DLD1 (cell line): ENCODE results near the gene PTPRN2.
"Not testable (repeated sequence)": the region's sequence is repeated elsewhere in the genome, so short reads cannot be mapped to it uniquely, and the experiment has no call there.

Experiments used
- in situ Hi-C: cut with HindIII; loops from 2 replicates; pipeline ENCODE4 v1.10.0; 2017; ENCODE audit warnings: low sequenced_read_pairs

Gene PTPRN2

GRCh38 chr7:158536871-158537515 is 50.6 kb downstream of the PTPRN2 start:
- in situ Hi-C loops, result no loop called here

GRCh38 chr7:158535079-158535478 is 52.5 kb downstream of the PTPRN2 start:
- in situ Hi-C loops, result no loop called here

- in situ Hi-C loops, result no loop called here
These were observed 53.0 kb downstream of the PTPRN2 start for GRCh38 chr7:158534598-158534997.

- in situ Hi-C loops, result not testable (repeated sequence)
These were observed 53.5 kb downstream of the PTPRN2 start for GRCh38 chr7:158534134-158534515.

- in situ Hi-C loops, result no loop called here
These were observed 54.1 kb downstream of the PTPRN2 start for GRCh38 chr7:158533386-158534133.

- in situ Hi-C loops, result no loop called here
These were observed 55.5 kb downstream of the PTPRN2 start for GRCh38 chr7:158532093-158532627.

- in situ Hi-C loops, result no loop called here
These were observed 56.0 kb downstream of the PTPRN2 start for GRCh38 chr7:158531661-158532060.

- in situ Hi-C loops, result no loop called here
These were observed 56.6 kb downstream of the PTPRN2 start for GRCh38 chr7:158530800-158531609.

- in situ Hi-C loops, result no loop called here
These were observed 58.2 kb downstream of the PTPRN2 start for GRCh38 chr7:158529181-158530096.

- in situ Hi-C loops, result no loop called here
These were observed 59.6 kb downstream of the PTPRN2 start for GRCh38 chr7:158527915-158528502.

- in situ Hi-C loops, result no loop called here
These were observed 60.1 kb downstream of the PTPRN2 start for GRCh38 chr7:158527495-158527894.

- in situ Hi-C loops, result no loop called here
These were observed 60.6 kb downstream of the PTPRN2 start for GRCh38 chr7:158527038-158527437.

GRCh38 chr7:158526531-158526930 is 61.1 kb downstream of the PTPRN2 start:
- in situ Hi-C loops, result no loop called here

- in situ Hi-C loops, result no loop called here
These were observed 61.8 kb downstream of the PTPRN2 start for GRCh38 chr7:158525648-158526484.

- in situ Hi-C loops, result no loop called here
These were observed 62.6 kb downstream of the PTPRN2 start for GRCh38 chr7:158524749-158525635.

GRCh38 chr7:158524286-158524685 is 63.3 kb downstream of the PTPRN2 start:
- in situ Hi-C loops, result not testable (repeated sequence)

GRCh38 chr7:158523877-158524276 is 63.7 kb downstream of the PTPRN2 start:
- in situ Hi-C loops, result not testable (repeated sequence)
